ENCODE data around the gene TRAF4. TPM values are rescaled to one million over a fixed set of nuclear protein-coding genes. Genes with fewer than 3 reads are reported as not detected.

Gene TRAF4
- total and polyA plus RNA-seq, 9 of the 15 experiments (the other 6 are each of a cell fraction or from before 2014, with no cell fraction given): 2.4 to 147 (median 72.4) TPM

GRCh38 chr17:28720247-28720996 is 23.4 kb upstream of the TRAF4 start:
- H3K36me3 ChIP-seq (ENCODE audit: control insufficient read depth, insufficient read depth, low read length): peaks cover 54% of the 10 kb centered on the region
- H3K79me2 ChIP-seq (ENCODE audit: control insufficient read depth, insufficient read depth, low read length): peaks cover 66% of the 10 kb centered on the region
- DNase-seq (ENCODE audit: extremely low read depth in 1 of 4, low spot score in 3 of 4): peak in 3 of 4 experiments; percentile 27 to 66 (median 30)
- under 1% methylated on average over 26 of the region's 30 CpGs for WGBS (ENCODE audit: insufficient coverage, low coverage, missing lambda C conversion rate)
- no peaks in the 10 kb centered on the region for H3K9me1 ChIP-seq (ENCODE audit: control insufficient read depth, insufficient read depth, low read length)
- H3K4me2 ChIP-seq (ENCODE audit: insufficient read depth, low read length): peak overlapping the region; percentile 96
- peak overlapping the region; percentile 97 to 100 for H3K9ac ChIP-seq (ENCODE audit: insufficient read depth in 1 of 2, low read depth in 2 of 2, low read length in 2 of 2)
- in situ Hi-C loops (cut with MboI) (no loop called here), intact Hi-C loops (cut with micrococcal nuclease) (loop anchor here (10.0 kb wide), 1 partner anchor 394 kb away; no protein-coding TSS in a partner anchor)
- CTCF ChIA-PET (ENCODE audit: low intra/inter-chr PET ratio): interaction anchor here (1.2 to 2.1 kb wide), 3 partner anchors 30 to 75 kb away, joined by 3 to 10 read pairs (median 5); no protein-coding TSS in a partner anchor
- ATAC-seq: peak; percentile 6; the same call in 2 of the 3 replicates
- no peaks in the 10 kb centered on the region for H3K9me3 ChIP-seq (replicated peaks; ENCODE audit: control insufficient read depth, insufficient read depth, low read depth, low read length)
- H3K4me3 ChIP-seq: peak overlapping the region; percentile 75
- no peak for FAIRE-seq
- H3K4me1 ChIP-seq (replicated peaks in 1 of 2; ENCODE audit: control insufficient read depth in 2 of 2, insufficient read depth in 2 of 2, low read length in 2 of 2): peaks cover 46 to 47% of the 10 kb centered on the region in 2 experiments
- POLR2A ChIA-PET: interaction anchor here (0.6 to 11.1 kb wide), 25 partner anchors 8 to 459 kb away, joined by 3 to 367 read pairs (median 4); partner anchors contain the start of genes ALDOC, BLTP2, FAM222B and MYO18A
- H4K20me1 ChIP-seq (replicated peaks; ENCODE audit: control insufficient read depth, insufficient read depth, low read length): peaks cover 47% of the 10 kb centered on the region
- TSS peak; percentile 76 for BruUV-seq (replicated peaks)
- H3K27me3 ChIP-seq (ENCODE audit: control insufficient read depth in 2 of 2, insufficient read depth in 2 of 2, low read length in 2 of 2): 0 out of 5 replicates have a peak, but pooled peaks cover 0 to 6% of the 10 kb centered on the region in 2 experiments
- no peak overlapping the region for H2AFZ ChIP-seq (ENCODE audit: low read depth, low read length)
- H3K27ac ChIP-seq (ENCODE audit: extremely low read depth, low read depth, low read length): peak overlapping the region; percentile 95
- TF ChIP-seq ZNF444 (CRISPR knock-in tag; IDR thresholded peaks at IDR 0.05) (0 out of 2 replicates have a peak, but pooled peaks have one; percentile 26), ZFPM2 (CRISPR knock-in tag; IDR thresholded peaks at IDR 0.05) (0 out of 2 replicates have a peak, but pooled peaks have one; percentile 2), MLLT1 (IDR thresholded peaks at IDR 0.05) (peak in 1 of 2 experiments; percentile 11; a peak in 2 of 4 replicates), RAD51 (IDR thresholded peaks at IDR 0.05; ENCODE audit: borderline replicate concordance, low read depth) (peak; percentile 7; the same call in 1 of the 2 replicates), PCBP1 (IDR thresholded peaks at IDR 0.05; ENCODE audit: low read depth, low read length, poor library complexity, severe bottlenecking) (no peak), BRD9 (IDR thresholded peaks at IDR 0.05; ENCODE audit: low read depth, partially characterized antibody) (no peak), CBX2 (IDR thresholded peaks at IDR 0.05; ENCODE audit: insufficient read depth, low read length, poor library complexity, severe bottlenecking) (no peak), SMARCE1 (IDR thresholded peaks at IDR 0.05) (0 out of 2 replicates have a peak, but pooled peaks have one; percentile 44), SRSF3 (IDR thresholded peaks at IDR 0.05; ENCODE audit: insufficient read depth, low read length) (peak; percentile 17; the same call in 1 of the 2 replicates), SRSF1 (IDR thresholded peaks at IDR 0.05; ENCODE audit: low read depth, low read length) (no peak), BRD4 (IDR thresholded peaks at IDR 0.05) (peak; percentile 96), MAZ (CRISPR knock-in tag; conservative IDR thresholded peaks at IDR 0.05 in 1 of 2, IDR thresholded peaks at IDR 0.05 in 1 of 2) (peak; percentile 31 to 55; a peak in 2 of 4 replicates), SP1 (CRISPR knock-in tag; IDR thresholded peaks at IDR 0.05) (no peak), STAG1 (CRISPR knock-in tag; IDR thresholded peaks at IDR 0.05; ENCODE audit: borderline replicate concordance) (no peak), ZNF695 (CRISPR knock-in tag; IDR thresholded peaks at IDR 0.05) (0 out of 2 replicates have a peak, but pooled peaks have one; percentile 32), SMARCA4 (IDR thresholded peaks at IDR 0.05) (no peak; the same call in none of the 2 replicates), ZNF12 (CRISPR knock-in tag; IDR thresholded peaks at IDR 0.05) (0 out of 2 replicates have a peak, but pooled peaks have one; percentile 17), KAT7 (CRISPR knock-in tag; IDR thresholded peaks at IDR 0.05; ENCODE audit: borderline replicate concordance) (0 out of 2 replicates have a peak, but pooled peaks have one; percentile 70), NR4A1 (CRISPR knock-in tag; IDR thresholded peaks at IDR 0.05) (no peak), NR4A1 (tag; IDR thresholded peaks at IDR 0.05) (no peak), PHTF2 (CRISPR knock-in tag; IDR thresholded peaks at IDR 0.05) (0 out of 2 replicates have a peak, but pooled peaks have one; percentile 1), ELF2 (CRISPR knock-in tag; IDR thresholded peaks at IDR 0.05) (peak; percentile 7; the same call in 1 of the 2 replicates)

All from K562 (cell line).